Thymus (tissue), 11 donors: ENCODE measurements around the gene KAZN. TPM values are rescaled to one million over a fixed set of nuclear protein-coding genes. Genes with fewer than 3 reads are reported as not detected.

Experiments used
- DNase-seq, 9 donors: peaks; one replicate each; pipeline ENCODE4 v3.0.0-alpha.2; 2013; ENCODE audit warnings: low spot score in 9 of 9, low read depth in 6 of 9, missing footprints in 1 of 9
- H3K27ac ChIP-seq, 2 donors: one replicate each; pipeline ENCODE4 v1.5.1; 2013; ENCODE audit warnings: control low read depth in 1 of 2, low read depth in 1 of 2, low read length in 1 of 2, mild to moderate bottlenecking in 1 of 2, moderate library complexity in 1 of 2
- H3K27me3 ChIP-seq, 2 donors: one replicate each; pipeline ENCODE4 v1.5.1; 2013; ENCODE audit warnings: low read length in 1 of 2; ENCODE audit not compliant: control insufficient read depth in 2 of 2, insufficient read depth in 1 of 2
- H3K36me3 ChIP-seq, 2 donors: one replicate each; pipeline ENCODE4 v1.5.1; 2013; ENCODE audit warnings: low read length in 1 of 2, mild to moderate bottlenecking in 1 of 2, moderate library complexity in 1 of 2; ENCODE audit not compliant: control insufficient read depth in 2 of 2, insufficient read depth in 2 of 2
- H3K4me1 ChIP-seq, 2 donors: one replicate each; pipeline ENCODE4 v1.5.1; 2013; ENCODE audit warnings: low read length in 2 of 2; ENCODE audit not compliant: control insufficient read depth in 2 of 2, insufficient read depth in 2 of 2
- H3K4me3 ChIP-seq, 2 donors: one replicate each; pipeline ENCODE4 v1.5.1; 2013; ENCODE audit warnings: low read length in 2 of 2, control low read depth in 1 of 2, mild to moderate bottlenecking in 1 of 2
- H3K9me3 ChIP-seq, 2 donors: one replicate each; pipeline ENCODE4 v1.5.1; 2013; ENCODE audit warnings: low read length in 1 of 2, mild to moderate bottlenecking in 1 of 2; ENCODE audit not compliant: control insufficient read depth in 2 of 2, insufficient read depth in 1 of 2
- WGBS: extraction: QIAGEN DNeasy Blood & Tissue Kit; methylation state at CpG from one replicate; pipeline ENCODE4 v1.1.7; 2013; 5-methylcytosine and 5-hydroxymethylcytosine counted together
- polyA plus RNA-seq: library from polyadenylated mRNA; stranded (reverse); fragments of 200-250 nt; gene quantifications from one replicate; pipeline ENCODE4 v1.2.3, GENCODE V29; 2013
- total RNA-seq: library from RNA; stranded (reverse); fragments of 120-200 nt; gene quantifications from one replicate; pipeline ENCODE4 v1.2.4, GENCODE V29; 2013
- donor health status: healthy.

KAZN gene
- total and polyA plus RNA-seq, 2 donors, result 1.3 to 5.7 TPM

DNA sequence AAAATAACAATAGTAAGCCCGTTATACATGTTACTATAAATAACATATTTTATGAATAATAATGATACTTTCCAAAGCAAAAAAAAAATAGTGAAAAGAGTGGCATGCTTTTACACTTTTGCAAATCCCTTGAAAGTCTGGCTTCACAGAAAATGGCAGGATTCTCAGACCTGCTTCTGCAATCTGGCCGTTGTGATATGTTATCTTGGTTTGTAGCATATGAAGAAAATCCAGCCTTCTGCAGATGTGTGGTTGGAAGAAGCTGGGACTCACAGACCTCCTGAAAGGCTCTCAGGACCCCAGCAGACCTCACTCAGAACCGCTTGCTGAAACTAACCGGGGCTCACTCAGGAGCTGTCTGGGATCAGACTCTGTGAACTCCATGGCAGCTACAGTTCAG lies 299.1 kb downstream of the KAZN start:
- H3K4me3 ChIP-seq, result no peak overlapping the region
- H3K9me3 ChIP-seq, result no peaks in the 10 kb centered on the region
- WGBS, result 90% methylated on average over 4 of the region's 4 CpGs

DNA sequence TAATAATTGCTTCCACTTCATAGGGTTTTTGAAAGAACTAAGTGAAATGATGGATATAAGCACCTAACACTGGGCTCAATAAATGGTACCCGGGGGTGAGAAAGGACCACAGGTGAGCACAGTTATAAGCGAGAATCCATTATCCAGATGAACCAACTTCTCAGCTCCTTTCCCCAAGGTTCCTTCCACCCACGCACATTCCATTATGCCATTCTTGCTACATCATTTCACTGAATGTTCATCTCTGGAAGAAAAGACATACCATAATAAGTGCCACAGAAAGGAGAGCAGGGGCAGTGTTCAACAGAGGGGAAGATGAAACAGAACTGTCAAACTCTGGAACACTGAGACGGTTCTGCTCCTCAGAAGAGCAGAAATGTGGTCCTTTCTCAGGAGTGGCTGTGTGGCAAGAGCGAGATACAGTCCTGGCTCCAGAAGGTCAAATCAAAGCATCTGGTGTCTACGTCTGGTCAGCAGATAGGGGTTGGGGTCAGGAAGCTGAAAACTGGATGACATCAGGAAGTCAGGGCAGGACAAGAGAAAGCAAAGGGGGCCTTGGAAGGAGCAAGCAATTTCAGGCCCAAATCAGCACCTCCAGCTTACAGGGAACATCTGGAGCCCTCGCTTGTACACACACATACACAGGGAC lies 299.6 kb downstream of the KAZN start:
- H3K36me3 ChIP-seq, result no peaks in the 10 kb centered on the region
- 97% methylated on average over 7 of the region's 7 CpGs for WGBS
- no peak overlapping the region for H3K4me3 ChIP-seq
- H3K9me3 ChIP-seq, result no peaks in the 10 kb centered on the region
- no peaks in the 10 kb centered on the region for H3K4me1 ChIP-seq
- no peak overlapping the region for H3K27ac ChIP-seq
- no peaks in the 10 kb centered on the region for H3K27me3 ChIP-seq
- no peak for DNase-seq

More for the DNA sequence above, 299.1 kb downstream of the KAZN start:
- Histone ChIP-seq H3K36me3 (no peaks in the 10 kb centered on the region), H3K27ac (no peak overlapping the region), H3K4me1 (no peaks in the 10 kb centered on the region), H3K27me3 (no peaks in the 10 kb centered on the region)
- no peak for DNase-seq

DNA sequence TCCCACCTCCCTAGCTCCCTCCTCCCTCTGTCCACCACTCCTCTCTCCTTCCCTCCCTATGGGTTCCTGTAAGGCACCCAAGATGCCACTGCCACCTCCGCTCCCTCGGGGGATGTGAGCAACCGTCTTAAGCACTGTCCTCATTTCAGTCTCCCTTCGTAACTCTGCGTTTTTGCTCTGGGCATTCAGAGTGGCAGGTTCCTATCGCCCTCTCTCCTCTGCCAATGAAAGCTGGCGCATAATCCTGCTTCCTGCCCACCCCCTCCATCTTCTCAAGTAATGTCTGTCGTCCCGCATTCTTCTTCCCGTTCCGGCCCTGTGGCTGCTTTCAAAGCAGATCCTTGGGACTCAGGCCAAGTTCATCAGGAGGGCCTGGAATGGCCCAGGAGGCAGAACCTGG lies 301.2 kb downstream of the KAZN start:
- 90% methylated on average over 11 of the region's 11 CpGs for WGBS
- no peak overlapping the region for H3K4me3 ChIP-seq
- H3K27ac ChIP-seq, result no peak overlapping the region
- H3K27me3 ChIP-seq, result no peaks in the 10 kb centered on the region
- DNase-seq, result no peak
- no peaks in the 10 kb centered on the region for H3K36me3 ChIP-seq
- no peaks in the 10 kb centered on the region for H3K9me3 ChIP-seq
- no peaks in the 10 kb centered on the region for H3K4me1 ChIP-seq

DNA sequence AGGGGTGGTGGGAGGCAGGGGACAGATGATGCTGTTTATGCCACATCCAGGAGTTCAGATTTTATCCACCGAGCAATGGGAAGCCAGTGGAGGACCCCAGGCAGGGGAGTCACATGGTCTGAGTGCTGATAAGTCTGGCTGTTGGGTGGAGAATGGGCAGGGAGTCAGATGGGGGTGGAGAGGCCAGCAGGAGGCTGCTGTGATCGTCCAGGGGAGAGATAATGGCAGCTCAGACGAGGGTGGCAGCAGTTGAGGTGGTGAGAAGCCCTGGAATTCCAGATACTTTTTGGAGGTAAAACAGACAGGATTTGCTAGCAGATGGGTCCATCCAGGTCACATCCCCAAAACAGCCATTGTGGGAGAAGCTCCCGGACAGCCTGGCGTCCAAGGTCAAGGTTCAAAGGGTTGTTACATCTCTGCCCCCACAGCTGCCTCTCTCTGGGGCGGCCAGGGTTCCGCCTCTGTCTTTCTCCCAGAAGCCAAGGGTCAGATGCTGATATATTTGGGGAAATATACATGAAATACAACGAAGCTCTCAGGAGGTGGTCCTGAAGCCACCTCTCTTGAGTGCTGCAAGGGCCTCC lies 303.0 kb downstream of the KAZN start:
- Histone ChIP-seq H3K27ac (no peak overlapping the region), H3K9me3 (no peaks in the 10 kb centered on the region), H3K27me3 (no peaks in the 10 kb centered on the region), H3K36me3 (no peaks in the 10 kb centered on the region), H3K4me1 (no peaks in the 10 kb centered on the region), H3K4me3 (no peak overlapping the region)
- WGBS, result 86% methylated on average over 8 of the region's 8 CpGs
- no peak for DNase-seq

DNA sequence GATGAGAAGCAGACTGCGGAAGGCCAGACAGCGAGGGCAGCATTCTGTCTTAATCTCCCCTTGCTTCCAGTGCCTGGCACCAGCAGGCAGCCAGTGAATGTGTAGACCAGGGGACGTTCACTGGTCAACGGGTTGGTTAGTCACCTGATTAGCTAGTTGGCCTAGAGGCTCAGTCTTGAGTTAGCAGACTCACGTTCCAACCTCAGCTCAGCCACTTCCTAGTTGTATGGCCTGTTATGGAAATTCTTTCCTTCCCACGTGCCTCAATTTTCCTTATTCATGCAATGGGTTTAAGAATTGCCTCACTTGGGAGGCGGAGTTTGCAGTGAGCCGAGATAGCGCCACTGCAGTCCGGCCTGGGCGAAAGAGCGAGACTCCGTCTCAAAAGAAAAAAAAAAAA lies 305.4 kb downstream of the KAZN start:
- Histone ChIP-seq H3K4me1 (no peaks in the 10 kb centered on the region), H3K36me3 (no peaks in the 10 kb centered on the region), H3K27me3 (no peaks in the 10 kb centered on the region), H3K4me3 (no peak overlapping the region), H3K9me3 (no peaks in the 10 kb centered on the region), H3K27ac (no peak overlapping the region)
- WGBS, result 97% methylated on average over 13 of the region's 13 CpGs
- no peak for DNase-seq

DNA sequence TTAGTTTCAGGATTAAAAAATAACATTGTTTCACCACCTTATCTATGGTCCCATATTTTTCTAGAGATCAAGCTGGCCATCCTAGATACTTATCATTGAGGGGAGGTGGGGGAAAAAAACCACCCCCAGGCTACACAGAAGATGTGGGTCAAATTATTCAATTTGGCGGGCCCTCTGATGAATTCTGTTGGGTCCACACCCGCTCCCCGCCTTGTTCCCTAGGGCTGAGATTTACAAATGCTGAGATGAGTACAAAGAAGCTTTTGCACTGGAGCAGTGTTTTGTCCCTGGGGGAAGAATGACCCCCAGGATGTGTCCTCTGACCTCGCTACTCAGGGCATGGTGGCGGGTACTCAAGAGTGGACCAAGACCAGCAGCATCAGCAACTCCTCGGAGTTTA lies 308.2 kb downstream of the KAZN start:
- no peak for DNase-seq
- Histone ChIP-seq H3K27ac (no peak overlapping the region), H3K27me3 (no peaks in the 10 kb centered on the region), H3K4me3 (no peak overlapping the region), H3K4me1 (no peaks in the 10 kb centered on the region), H3K9me3 (no peaks in the 10 kb centered on the region), H3K36me3 (no peaks in the 10 kb centered on the region)
- 99% methylated on average over 6 of the region's 6 CpGs for WGBS

DNA sequence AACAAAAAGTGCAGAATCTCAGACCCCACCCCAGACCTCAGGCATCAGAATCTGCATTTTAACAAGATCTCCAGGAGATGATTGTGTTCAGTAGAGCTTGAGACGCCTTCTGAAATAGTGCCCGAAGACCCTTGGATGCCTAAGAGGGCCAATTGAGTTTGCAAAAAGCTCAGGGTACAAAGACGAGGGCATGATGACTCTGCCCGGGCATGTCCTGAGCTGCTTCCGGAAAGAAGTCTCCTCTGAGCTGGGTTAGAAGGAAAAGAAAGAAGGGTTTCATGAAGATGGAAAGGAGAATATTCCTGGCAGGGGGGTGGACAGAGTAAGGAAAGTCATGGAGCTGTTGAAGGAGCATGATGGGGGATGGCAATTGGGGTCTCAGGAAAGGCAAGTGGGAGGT lies 308.9 kb downstream of the KAZN start:
- WGBS, result 96% methylated on average over 5 of the region's 5 CpGs
- no peak for DNase-seq
- no peaks in the 10 kb centered on the region for H3K9me3 ChIP-seq
- H3K36me3 ChIP-seq, result no peaks in the 10 kb centered on the region
- no peak overlapping the region for H3K4me3 ChIP-seq
- no peaks in the 10 kb centered on the region for H3K27me3 ChIP-seq
- no peak overlapping the region for H3K27ac ChIP-seq
- no peaks in the 10 kb centered on the region for H3K4me1 ChIP-seq

DNA sequence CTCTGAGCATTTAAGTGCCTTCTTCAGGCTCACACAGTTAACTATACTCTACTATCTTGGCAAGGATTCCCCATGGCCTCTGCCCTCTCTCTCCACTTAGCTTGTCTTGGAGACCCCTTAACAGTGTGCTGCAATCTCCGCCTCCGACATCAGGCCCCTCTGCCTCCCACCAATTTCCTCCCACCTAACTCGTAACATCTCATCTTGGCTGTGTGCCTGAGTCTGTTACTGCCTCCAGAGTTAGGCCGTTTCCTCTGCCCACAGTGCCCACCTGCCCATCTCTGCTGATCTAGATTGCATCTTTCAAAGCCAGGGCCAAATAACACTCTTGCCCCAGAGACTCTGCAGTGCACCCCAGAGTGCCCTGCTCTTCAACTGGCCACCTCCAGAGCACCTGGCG lies 310.8 kb downstream of the KAZN start:
- Histone ChIP-seq H3K27me3 (no peaks in the 10 kb centered on the region), H3K27ac (no peak overlapping the region), H3K36me3 (no peaks in the 10 kb centered on the region), H3K4me3 (no peak overlapping the region), H3K9me3 (no peaks in the 10 kb centered on the region), H3K4me1 (no peaks in the 10 kb centered on the region)
- 93% methylated on average over 5 of the region's 5 CpGs for WGBS
- DNase-seq, result no peak

DNA sequence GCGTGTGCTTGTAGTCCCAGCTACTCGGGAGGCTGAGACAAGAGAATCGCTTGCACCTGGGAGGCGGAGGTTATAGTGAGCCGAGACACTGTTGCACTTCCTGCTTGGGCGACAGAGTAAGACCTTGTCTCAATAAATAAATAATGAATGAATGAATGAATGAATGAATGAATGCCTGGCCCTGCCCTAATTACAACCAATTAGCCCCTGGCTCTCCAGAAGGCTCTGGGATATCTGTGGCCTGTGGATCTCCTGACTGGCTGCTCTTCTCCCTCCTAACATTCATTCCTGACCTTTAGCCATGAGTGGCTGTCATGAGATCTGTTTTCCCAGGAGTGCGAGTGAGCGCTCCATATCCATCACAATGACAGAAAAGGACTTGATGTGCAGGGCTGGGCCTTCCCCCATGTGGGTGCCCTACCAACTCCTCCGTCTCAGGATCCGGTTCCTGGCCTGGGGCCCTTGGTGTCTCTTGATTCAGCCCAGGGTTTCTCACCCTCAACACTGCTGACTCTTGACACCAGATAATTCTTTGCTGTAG lies 311.5 kb downstream of the KAZN start:
- Histone ChIP-seq H3K36me3 (no peaks in the 10 kb centered on the region), H3K4me1 (no peaks in the 10 kb centered on the region), H3K27ac (no peak overlapping the region), H3K9me3 (no peaks in the 10 kb centered on the region), H3K27me3 (no peaks in the 10 kb centered on the region), H3K4me3 (no peak overlapping the region)
- no peak for DNase-seq
- WGBS, result 96% methylated on average over 10 of the region's 10 CpGs
